BJ (cell line): ENCODE measurements around the gene EPM2A. TPM values are rescaled to one million over a fixed set of nuclear protein-coding genes. Genes with fewer than 3 reads are reported as not detected.

Experiments
- CTCF ChIA-PET: fragments of 350-600 bp; formaldehyde crosslinking; extraction: SDS; loops from one replicate; lab custom pipeline; 2021; ENCODE audit warnings: antibody characterized with exemption, inconsistent platforms; lab: Yijun Ruan, JAX
- POLR2A ChIA-PET: fragments of 300-600 bp; sonication (Branson Sonifier 250); formaldehyde crosslinking; extraction: SDS; loops from one replicate; lab custom pipeline; 2021; ENCODE audit warnings: antibody characterized with exemption; lab: Charles Lee
- DNase-seq: peaks from one replicate; pipeline ENCODE4 v3.0.0-alpha.2; 2011; ENCODE audit warnings: low read depth
- H3K27me3 ChIP-seq: 2 replicates; pipeline ENCODE4 v1.6.0; 2011; ENCODE audit warnings: low read length; ENCODE audit not compliant: control insufficient read depth, insufficient read depth
- H3K36me3 ChIP-seq: 2 replicates; pipeline ENCODE4 v1.5.1; 2011; ENCODE audit warnings: low read length; ENCODE audit not compliant: control insufficient read depth, insufficient read depth
- H3K4me3 ChIP-seq: 2 replicates; pipeline ENCODE4 v1.5.1; 2011; ENCODE audit warnings: low read depth, mild to moderate bottlenecking, control low read depth, low read length
- polyA plus RNA-seq: library from polyadenylated mRNA; depleted of rRNA; stranded (reverse); fragments of >200 nt; gene quantifications from 2 replicates; pipeline ENCODE4 v1.2.3, GENCODE V29; 2011
- TF ChIP-seq, protein P1 (sequence below): IDR thresholded peaks from 2 replicates; pipeline ENCODE4 v1.5.1; 2011; ENCODE audit warnings: low read depth, mild to moderate bottlenecking, control low read depth, inconsistent platforms, low read length, moderate library complexity; ENCODE audit not compliant: insufficient read depth

EPM2A gene
- polyA plus RNA-seq, 1 experiment = 6.5 TPM

DNA sequence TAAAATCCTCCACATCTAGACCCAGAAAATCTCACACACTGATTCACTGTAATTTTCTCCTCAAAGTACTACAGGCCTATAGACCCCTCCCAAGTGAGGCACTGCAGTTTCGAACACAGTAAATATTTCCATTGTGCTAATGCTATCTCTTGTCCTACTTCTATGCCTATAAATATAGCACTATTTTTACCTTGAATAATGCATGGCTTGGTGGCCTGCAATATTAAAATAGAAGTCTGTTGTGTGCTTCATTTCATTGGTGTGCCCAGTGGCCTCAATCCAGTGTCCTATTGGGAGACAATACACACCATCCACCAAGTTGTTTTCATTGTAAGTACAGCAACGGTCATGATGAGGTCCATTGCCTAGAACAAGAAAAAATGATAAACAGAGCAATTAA lies 49.4 kb downstream of the EPM2A start:
- POLR2A ChIA-PET = interaction anchor here (0.6 kb wide), 1 partner anchor 37 kb away, joined by 3 read pairs; no protein-coding TSS in a partner anchor
- Histone ChIP-seq H3K36me3 (no peaks in the 10 kb centered on the region), H3K4me3 (no peak overlapping the region), H3K27me3 (no peaks in the 10 kb centered on the region)
- CTCF ChIA-PET = no interaction called here
- DNase-seq = no peak
- TF ChIP-seq, protein P1, sequence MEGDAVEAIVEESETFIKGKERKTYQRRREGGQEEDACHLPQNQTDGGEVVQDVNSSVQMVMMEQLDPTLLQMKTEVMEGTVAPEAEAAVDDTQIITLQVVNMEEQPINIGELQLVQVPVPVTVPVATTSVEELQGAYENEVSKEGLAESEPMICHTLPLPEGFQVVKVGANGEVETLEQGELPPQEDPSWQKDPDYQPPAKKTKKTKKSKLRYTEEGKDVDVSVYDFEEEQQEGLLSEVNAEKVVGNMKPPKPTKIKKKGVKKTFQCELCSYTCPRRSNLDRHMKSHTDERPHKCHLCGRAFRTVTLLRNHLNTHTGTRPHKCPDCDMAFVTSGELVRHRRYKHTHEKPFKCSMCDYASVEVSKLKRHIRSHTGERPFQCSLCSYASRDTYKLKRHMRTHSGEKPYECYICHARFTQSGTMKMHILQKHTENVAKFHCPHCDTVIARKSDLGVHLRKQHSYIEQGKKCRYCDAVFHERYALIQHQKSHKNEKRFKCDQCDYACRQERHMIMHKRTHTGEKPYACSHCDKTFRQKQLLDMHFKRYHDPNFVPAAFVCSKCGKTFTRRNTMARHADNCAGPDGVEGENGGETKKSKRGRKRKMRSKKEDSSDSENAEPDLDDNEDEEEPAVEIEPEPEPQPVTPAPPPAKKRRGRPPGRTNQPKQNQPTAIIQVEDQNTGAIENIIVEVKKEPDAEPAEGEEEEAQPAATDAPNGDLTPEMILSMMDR = no peak

DNA sequence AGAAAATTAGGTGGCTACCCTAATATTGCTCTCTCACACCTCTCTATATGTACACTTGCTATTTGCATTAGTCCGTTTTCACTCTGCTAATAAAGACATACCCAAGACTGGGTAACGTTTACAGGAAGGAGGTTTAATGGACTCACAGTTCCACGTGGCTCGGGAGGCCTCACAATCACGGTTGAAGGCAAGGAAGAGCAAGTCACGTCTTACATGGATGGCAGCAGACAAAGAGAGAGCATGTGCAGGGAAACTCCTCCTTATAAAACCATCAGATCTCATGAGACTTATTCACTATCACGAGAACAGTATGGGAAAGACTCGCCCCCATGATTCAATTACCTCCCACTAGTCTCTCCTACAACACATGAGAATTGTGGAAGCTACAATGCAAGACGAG lies 53.4 kb downstream of the EPM2A start:
- Histone ChIP-seq H3K27me3 (no peaks in the 10 kb centered on the region), H3K4me3 (no peak overlapping the region), H3K36me3 (no peaks in the 10 kb centered on the region)
- TF ChIP-seq, protein P1 = no peak
- ChIA-PET POLR2A (no interaction called here), CTCF (no interaction called here)
- DNase-seq = no peak

DNA sequence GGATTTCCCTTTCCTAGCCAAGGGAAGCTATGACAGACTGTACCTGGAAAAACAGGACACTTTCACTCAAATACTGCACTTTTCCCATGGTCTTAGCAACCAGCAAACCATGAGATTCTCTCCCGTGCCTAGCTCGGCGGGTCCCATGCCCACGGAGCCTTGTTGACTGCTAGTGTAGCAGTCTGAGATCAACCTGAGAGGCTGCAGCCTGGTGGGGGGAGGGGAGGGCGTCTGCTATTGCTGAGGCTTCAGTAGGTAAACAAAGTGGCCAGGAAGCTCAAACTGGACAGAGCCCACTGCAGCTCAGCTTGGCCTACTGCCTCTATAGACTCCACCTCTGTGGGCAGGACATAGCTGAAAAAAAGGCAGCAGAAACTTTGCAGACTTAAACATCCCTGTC lies 61.8 kb downstream of the EPM2A start:
- Histone ChIP-seq H3K4me3 (no peak overlapping the region), H3K36me3 (no peaks in the 10 kb centered on the region), H3K27me3 (no peaks in the 10 kb centered on the region)
- POLR2A ChIA-PET = no interaction called here
- TF ChIP-seq, protein P1 = no peak
- CTCF ChIA-PET = no interaction called here
- DNase-seq = no peak

DNA sequence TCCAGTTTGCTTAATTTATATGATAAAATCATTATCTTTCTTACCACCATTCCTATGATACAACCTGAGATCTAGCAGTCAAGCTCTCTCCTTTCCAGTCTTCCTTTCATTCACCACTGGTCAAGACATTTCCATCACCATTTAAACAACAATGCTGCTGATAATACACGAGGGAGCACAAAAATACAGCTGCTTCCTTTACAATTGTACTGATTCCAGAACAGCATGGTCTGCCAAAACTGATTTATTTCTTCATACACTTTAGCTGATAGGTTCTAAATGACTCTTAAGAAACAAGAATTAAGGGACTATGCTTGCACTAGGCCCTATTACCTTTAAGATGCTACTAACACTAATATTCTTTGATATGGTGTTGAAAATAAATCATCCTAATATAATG lies 65.0 kb downstream of the EPM2A start:
- H3K27me3 ChIP-seq = no peaks in the 10 kb centered on the region
- no peak overlapping the region for H3K4me3 ChIP-seq
- DNase-seq = no peak
- TF ChIP-seq, protein P1 = no peak
- CTCF ChIA-PET = no interaction called here
- POLR2A ChIA-PET = no interaction called here
- H3K36me3 ChIP-seq = no peaks in the 10 kb centered on the region

DNA sequence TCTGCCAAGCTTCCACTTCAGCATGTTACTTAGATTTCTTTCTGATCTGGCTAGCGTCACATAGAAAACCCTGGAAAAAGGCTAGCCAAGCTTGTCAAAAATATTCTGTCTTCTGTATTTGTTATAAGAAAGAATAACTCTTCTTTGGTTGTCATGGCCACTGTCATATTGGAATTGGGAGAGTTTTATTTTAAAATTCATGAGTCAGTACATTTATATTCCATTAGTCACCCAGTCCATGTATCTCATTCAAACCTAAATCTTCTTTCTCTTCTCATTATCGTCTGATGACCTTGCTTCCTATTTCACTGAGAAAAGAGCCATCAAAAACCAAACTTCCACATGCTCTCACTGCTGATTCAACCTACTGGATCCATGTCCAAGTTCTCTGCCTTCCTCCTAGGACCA lies 65.7 kb downstream of the EPM2A start:
- DNase-seq = peak; percentile 49
- Histone ChIP-seq H3K27me3 (no peaks in the 10 kb centered on the region), H3K36me3 (no peaks in the 10 kb centered on the region), H3K4me3 (no peak overlapping the region)
- TF ChIP-seq, protein P1 = no peak
- ChIA-PET CTCF (no interaction called here), POLR2A (no interaction called here)
